ENCODE results near the gene TMC8.

DNA sequence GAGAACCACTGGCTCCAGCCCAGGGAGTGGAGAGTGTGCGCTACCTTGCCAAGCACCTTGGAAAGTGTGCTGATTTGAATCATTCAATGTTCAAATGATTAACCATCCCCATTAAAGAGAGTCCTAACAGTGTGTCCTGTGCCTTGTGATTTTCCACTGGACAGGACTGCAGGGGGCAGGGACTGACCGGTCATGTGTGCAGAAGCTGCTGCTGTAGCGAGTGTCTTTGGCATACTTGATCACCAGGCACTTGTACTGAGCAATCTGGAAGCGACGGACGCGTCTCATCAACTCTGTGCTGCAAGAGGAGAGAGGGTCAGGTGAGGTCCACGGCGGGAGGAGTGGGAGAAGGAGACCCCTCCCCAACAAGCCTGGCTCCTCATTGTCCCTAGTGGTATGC is 54.3 kb downstream of the TMC8 start:
- TF ChIP-seq, protein P1, sequence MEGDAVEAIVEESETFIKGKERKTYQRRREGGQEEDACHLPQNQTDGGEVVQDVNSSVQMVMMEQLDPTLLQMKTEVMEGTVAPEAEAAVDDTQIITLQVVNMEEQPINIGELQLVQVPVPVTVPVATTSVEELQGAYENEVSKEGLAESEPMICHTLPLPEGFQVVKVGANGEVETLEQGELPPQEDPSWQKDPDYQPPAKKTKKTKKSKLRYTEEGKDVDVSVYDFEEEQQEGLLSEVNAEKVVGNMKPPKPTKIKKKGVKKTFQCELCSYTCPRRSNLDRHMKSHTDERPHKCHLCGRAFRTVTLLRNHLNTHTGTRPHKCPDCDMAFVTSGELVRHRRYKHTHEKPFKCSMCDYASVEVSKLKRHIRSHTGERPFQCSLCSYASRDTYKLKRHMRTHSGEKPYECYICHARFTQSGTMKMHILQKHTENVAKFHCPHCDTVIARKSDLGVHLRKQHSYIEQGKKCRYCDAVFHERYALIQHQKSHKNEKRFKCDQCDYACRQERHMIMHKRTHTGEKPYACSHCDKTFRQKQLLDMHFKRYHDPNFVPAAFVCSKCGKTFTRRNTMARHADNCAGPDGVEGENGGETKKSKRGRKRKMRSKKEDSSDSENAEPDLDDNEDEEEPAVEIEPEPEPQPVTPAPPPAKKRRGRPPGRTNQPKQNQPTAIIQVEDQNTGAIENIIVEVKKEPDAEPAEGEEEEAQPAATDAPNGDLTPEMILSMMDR (IDR thresholded peaks at IDR 0.05) = no peak
- TF ChIP-seq POLR2A (IDR thresholded peaks at IDR 0.05) = peak in 1 of 4 donors; percentile 50
- peak in 1 of 2 donors; percentile 69 for TF ChIP-seq POLR2AphosphoS5 (IDR thresholded peaks at IDR 0.05)

Data from upper lobe of left lung (tissue), 4 donors.